Epithelial cell of esophagus (primary cell): ENCODE measurements around the gene ENOX1.

ENCODE experiments used
- DNase-seq: peaks from one replicate; pipeline ENCODE4 v3.0.0; 2010; ENCODE audit warnings: low read depth
- H3K4me3 ChIP-seq: 2 replicates; pipeline ENCODE4 v1.5.1; 2011; ENCODE audit warnings: mild to moderate bottlenecking, low read length, control low read depth
- CTCF ChIP-seq: IDR thresholded peaks from 2 replicates; pipeline ENCODE4 v1.5.1; 2011; ENCODE audit warnings: low read depth, mild to moderate bottlenecking, low read length, control low read depth, inconsistent platforms; ENCODE audit not compliant: insufficient read depth; ENCODE audit errors: missing control alignments

Gene ENOX1

GRCh38 chr13:43414111-43414510 lies 372.7 kb downstream of the ENOX1 start:
- no peak for DNase-seq
- TF ChIP-seq CTCF: no peak
- no peak overlapping the region for H3K4me3 ChIP-seq

- H3K4me3 ChIP-seq: no peak overlapping the region
- TF ChIP-seq CTCF: no peak
- no peak for DNase-seq
These were observed 375.0 kb downstream of the ENOX1 start for GRCh38 chr13:43411741-43412140.

GRCh38 chr13:43411211-43411610 lies 375.6 kb downstream of the ENOX1 start:
- no peak overlapping the region for H3K4me3 ChIP-seq
- DNase-seq: no peak
- no peak for TF ChIP-seq CTCF

- DNase-seq: no peak
- H3K4me3 ChIP-seq: no peak overlapping the region
- no peak for TF ChIP-seq CTCF
These were observed 378.5 kb downstream of the ENOX1 start for GRCh38 chr13:43408274-43408673.

GRCh38 chr13:43407023-43407581 lies 379.7 kb downstream of the ENOX1 start:
- no peak overlapping the region for H3K4me3 ChIP-seq
- TF ChIP-seq CTCF: no peak
- no peak for DNase-seq

GRCh38 chr13:43405457-43405856 lies 381.3 kb downstream of the ENOX1 start:
- peak; percentile 81 for DNase-seq
- TF ChIP-seq CTCF: no peak
- no peak overlapping the region for H3K4me3 ChIP-seq

GRCh38 chr13:43402380-43402779 lies 384.4 kb downstream of the ENOX1 start:
- DNase-seq: no peak
- no peak for TF ChIP-seq CTCF
- no peak overlapping the region for H3K4me3 ChIP-seq
